GM18868 (cell line): ENCODE data around the gene GSTO2.
A peak's percentile ranks its signal among the peaks of the same experiment; 100 is the strongest.

Experiments used
- ATAC-seq: cut with Tn5 transposase; IDR thresholded peaks from one replicate; pipeline ENCODE4 v1.9.1; 2021; ENCODE audit warnings: mild to moderate bottlenecking, moderate library complexity; ENCODE audit not compliant: unreplicated experiment

Gene GSTO2

GRCh38 chr10:104337521-104337984 is 68.6 kb downstream of the GSTO2 start:
- peak; percentile 51 for ATAC-seq

DNA sequence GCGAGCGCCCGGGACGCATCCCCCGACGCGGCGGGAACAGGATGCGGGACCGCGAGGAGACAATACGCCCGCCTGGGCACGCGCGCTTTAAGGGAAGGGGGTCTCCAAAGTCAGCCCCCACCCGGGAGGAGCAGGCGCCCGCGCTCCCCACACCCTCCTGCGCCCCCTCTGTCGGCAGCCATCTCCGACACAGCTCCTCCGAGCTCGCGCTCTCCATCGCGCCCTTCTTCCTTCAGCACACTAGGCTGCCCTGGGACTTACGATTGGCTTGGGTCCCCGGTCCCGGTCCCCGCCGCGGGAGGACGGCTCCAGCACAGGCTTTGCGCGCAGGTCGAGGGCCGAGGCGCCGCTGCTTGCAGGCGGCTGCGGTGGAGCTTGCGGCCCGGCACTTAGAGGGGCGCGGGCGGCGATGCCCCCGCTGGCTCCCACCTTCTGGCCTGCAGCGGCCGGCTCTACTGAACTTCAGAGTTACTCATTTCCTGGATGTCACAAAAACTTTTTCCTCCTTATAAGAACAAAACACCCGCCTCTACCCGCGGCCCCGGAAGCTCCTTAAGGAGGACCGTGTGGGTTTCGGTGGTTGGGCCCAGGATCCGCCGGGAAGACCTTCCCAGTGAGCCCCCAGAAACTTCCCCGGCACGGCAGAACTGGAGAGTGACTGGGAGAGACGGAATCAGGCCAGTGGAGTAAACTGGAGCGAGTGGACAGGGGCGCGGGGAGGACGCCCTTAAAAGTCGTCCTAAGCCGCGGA is 69.2 kb downstream of the GSTO2 start, which contains the start of gene ITPRIP:
ITPRIP (minus strand) TSS at position 481 of the 751 bp plus-strand sequence. CDS start 22,414 bp downstream, outside the sequence.
- ATAC-seq, result peak; percentile 69

DNA sequence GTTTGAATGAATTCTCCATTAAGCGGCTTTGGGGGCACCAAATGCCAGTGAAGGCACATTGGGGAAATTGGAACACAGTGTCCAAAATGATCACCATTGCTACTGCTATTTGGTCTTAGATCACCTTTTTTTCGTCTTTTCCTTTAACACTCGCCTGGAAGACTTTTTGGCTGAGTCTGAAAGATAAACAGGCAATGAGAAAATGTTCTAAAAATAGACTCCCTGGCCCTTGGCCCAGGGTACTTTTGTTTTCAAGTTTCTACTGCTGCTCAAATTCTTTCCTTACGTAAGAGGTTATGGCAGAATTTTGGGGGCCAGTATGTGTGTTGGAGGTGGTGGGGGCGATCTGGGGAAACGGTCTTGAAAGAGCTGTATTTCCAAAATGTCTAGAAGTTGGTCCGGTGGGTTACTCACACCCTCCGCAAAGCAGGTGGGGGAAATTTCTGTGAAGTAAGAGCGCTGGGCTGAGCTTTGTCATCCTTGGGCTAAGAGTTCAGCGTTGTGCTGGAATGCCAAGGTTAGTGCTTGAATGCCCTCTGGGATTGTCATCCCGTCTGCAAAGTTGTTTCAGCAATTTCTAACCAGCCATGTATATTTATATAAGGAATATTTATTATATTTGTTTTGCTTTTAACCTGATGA is 70.6 kb downstream of the GSTO2 start:
- no peak for ATAC-seq

GRCh38 chr10:104340111-104340526 is 71.1 kb downstream of the GSTO2 start:
- no peak for ATAC-seq

DNA sequence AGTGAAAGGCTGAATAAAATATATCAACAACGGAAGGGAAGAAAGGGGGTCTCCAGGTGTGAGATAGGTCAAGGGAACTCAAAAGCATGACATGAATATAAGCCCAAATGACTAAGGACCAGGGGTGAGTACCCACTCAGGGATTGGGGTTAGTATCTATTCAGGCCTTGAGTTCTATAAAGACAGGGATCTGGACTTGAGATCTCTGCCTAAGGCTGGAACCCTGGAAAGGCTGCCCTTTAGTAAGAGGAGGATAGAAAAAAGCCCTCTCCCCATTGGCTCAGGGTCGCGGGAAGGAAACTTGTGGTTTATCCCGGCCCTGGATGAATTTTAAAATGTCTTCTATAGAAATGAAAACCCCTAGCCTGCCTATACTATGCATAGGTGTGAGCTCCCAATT is 71.7 kb downstream of the GSTO2 start:
- ATAC-seq, result no peak

DNA sequence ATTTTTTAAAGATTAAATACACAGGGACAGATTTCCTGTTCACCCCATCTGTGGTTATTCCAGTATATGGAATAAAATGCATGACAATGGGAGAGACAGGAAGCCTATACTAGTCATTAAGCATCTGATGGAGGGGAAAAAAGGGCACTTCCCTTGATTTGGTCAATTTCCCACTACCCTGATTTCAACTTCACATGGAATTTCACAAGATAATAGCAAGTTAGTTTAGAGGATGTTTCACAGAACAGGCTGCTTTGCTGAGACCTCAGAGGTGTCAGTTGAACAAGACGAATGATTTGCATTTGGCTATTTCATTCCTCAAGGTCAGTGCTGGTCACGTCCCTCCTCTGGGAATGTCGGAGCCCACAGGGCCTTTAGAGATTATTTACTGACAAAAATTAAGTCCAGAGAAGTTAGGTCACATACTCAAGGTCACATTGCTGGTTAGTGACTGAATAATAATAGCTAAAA is 74.0 kb downstream of the GSTO2 start:
- ATAC-seq, result no peak

DNA sequence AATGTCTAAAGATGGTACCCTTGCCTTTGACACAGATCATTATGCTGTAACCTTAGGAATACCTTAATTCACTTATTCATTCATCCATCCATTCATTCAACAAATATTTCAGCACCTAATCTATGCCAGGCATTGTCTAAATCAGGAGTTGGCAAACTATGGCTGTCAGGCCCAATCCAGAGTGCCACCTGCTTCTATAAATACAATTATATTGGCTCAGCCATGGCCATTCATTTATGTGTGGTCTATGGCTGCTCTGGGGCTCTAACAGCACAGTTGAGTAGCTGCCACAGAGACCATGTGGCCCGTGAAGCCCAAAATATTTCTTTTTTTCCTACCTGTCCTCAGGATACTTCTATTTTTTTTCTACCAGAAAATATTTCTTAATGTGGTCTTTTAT is 75.2 kb downstream of the GSTO2 start:
- no peak for ATAC-seq

- no peak for ATAC-seq
Measured at GRCh38 chr10:104345515-104345914, 76.5 kb downstream of the GSTO2 start.

- no peak for ATAC-seq
Measured at GRCh38 chr10:104345941-104346340, 77.0 kb downstream of the GSTO2 start.

- ATAC-seq, result no peak
Measured at GRCh38 chr10:104347295-104348045, 78.5 kb downstream of the GSTO2 start.

GRCh38 chr10:104348601-104349000 is 79.6 kb downstream of the GSTO2 start:
- no peak for ATAC-seq

DNA sequence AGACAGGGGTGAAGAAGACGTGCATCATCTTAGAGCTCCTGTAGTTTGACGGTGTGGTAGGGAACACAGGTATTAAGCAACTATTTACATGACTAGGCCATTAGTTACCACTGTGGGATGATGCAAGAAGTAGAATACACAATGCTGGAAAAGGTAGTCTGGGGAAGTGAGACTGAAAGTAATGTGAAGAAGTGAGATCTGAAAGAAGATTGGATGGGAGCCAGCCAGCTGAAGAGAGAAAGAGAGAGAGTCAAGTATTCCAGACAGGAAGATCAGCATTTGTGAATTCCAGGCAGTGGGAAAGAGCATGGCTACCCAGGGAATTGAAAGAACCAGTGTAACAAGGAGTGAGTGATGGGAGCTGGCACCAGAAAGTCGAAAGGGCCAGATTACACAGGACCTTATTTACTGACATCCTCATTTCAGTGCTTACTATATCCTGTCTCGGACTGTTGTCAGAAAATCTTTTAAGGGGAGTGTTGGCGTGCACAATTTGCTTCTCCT is 80.7 kb downstream of the GSTO2 start:
- ATAC-seq, result peak; percentile 66

DNA sequence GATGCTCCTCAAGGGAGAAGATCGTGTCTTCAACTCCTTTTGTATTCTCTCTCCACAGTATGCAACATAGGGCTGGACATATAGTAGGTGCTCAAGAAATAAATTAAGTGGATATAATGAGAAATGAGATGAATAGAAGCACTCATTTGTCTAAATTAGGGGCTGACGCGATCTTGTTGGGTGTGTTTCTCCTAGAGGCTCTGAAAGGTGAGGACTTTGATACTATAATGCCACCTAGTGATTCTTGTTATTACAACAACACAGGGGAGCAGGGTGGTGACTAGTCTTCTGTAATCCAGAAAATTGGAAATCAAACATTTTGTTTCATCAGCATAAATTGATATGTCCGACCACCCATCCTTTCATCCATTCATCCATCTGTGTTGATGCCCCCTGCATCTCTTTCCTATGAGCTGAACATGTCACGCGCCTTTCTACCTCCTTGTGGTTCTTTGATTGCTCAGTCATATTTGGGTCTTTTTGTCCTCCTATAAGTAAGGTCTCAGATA is 81.2 kb downstream of the GSTO2 start:
- ATAC-seq, result peak; percentile 48

DNA sequence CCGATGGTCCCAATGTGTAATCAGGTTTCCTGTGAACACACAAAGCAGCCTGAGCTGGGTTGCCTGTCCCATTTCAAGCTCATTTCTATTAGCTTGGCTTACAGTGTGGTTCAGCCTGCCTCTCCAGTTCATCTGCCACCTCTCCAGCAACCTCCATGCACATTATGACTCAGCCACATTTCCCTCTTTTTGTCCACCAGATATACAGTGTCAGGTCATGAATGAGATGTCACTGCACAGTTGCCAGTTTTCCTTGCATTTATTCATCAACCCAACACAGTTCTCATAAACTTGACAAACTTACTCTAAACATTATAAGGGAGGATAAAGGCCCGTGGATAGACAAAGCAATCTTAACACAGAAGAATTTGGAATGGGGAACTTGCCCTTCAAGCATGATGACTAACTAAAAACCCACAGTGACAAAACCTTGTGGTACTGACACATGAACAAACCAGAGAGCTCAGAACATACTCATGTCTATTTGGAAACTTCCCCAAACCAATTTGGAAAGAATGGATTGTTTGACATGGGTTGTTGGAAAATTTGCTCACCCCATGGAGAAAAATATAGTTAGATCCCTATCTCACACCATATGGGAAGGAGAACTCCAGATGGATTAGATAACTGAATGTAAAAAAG is 82.2 kb downstream of the GSTO2 start:
- no peak for ATAC-seq

- ATAC-seq, result peak; percentile 7
Measured at GRCh38 chr10:104351919-104352318, 82.9 kb downstream of the GSTO2 start.

DNA sequence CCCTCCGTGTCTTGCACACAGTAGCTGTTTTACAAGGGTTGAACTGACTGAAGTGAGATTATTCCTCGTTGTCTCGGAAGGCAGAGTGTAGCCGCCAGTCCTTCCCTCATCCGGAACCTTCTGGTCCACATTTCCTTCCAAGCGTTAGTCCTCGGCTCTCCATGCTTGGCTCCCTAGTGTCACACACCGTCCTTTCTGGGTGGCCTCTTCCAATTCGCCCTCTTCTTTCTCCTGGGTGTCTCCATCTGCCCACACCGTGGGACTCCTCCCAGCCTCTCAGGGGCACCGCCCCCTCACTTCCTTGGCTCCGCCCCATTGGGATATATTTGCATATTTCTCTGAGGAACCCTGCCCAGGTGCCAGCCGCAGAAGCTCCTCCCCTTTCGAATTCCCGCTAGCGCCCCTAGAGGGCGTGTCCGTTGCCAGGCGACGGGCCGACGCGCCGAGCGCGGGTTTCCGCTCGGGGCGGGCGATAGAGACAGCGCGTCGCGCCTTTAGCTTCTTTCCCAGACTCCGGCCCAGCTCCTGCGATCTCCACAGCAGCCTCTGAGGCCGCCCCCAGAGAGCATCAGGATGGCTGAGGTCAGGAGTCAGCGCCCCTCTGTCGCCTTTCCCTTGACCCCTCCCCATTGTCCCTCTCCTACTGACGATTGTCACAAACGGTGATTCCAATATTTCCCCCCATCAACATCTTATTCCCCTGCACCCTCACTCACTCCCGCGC is 84.5 kb downstream of the GSTO2 start, which contains the start of gene CFAP58:
CFAP58 (plus strand) TSS at position 509 of the 724 bp plus-strand sequence; CDS start at position 574, 65 bp downstream.
- peak; percentile 55 for ATAC-seq
